GM19193 (cell line): ENCODE results near the gene CST4.
"Not testable (repeated sequence)": the region's sequence is repeated elsewhere in the genome, so short reads cannot be mapped to it uniquely, and the experiment has no call there.

Source experiments
- POLR2A ChIP-seq: IDR thresholded peaks from 4 replicates; pipeline ENCODE4 v1.6.1; 2011; ENCODE audit not compliant: insufficient read depth, insufficient read length; ENCODE audit errors: extremely low read depth

Gene CST4

GRCh38 chr20:23688684-23689398 is at the start of gene CST4:
CST4 (minus strand) TSS chr20:23689038; CDS start chr20:23688969, 69 bp downstream.
- TF ChIP-seq POLR2A = not testable (repeated sequence)

- no peak for TF ChIP-seq POLR2A
Observed at GRCh38 chr20:23727016-23727415, 38.2 kb upstream of the CST4 start.

- TF ChIP-seq POLR2A = no peak
Observed at GRCh38 chr20:23725102-23725501, 36.3 kb upstream of the CST4 start.

- no peak for TF ChIP-seq POLR2A
Observed at GRCh38 chr20:23721962-23722361, 33.1 kb upstream of the CST4 start.

GRCh38 chr20:23710771-23711170 is 21.9 kb upstream of the CST4 start:
- TF ChIP-seq POLR2A = no peak

- no peak for TF ChIP-seq POLR2A
Observed at GRCh38 chr20:23705895-23706294, 17.1 kb upstream of the CST4 start.

- no peak for TF ChIP-seq POLR2A
Observed at GRCh38 chr20:23702021-23702420, 13.2 kb upstream of the CST4 start.

- no peak for TF ChIP-seq POLR2A
Observed at GRCh38 chr20:23700931-23701330, 12.1 kb upstream of the CST4 start.

- no peak for TF ChIP-seq POLR2A
Observed at GRCh38 chr20:23697947-23698346, 9.1 kb upstream of the CST4 start.

- TF ChIP-seq POLR2A = no peak
Observed at GRCh38 chr20:23691675-23692074, 2.8 kb upstream of the CST4 start.

GRCh38 chr20:23690581-23690980 is 1.7 kb upstream of the CST4 start:
- TF ChIP-seq POLR2A = no peak

- no peak for TF ChIP-seq POLR2A
Observed at GRCh38 chr20:23689399-23689690, 507 bp upstream of the CST4 start.

GRCh38 chr20:23687986-23688385 is 852 bp downstream of the CST4 start:
- no peak for TF ChIP-seq POLR2A

- no peak for TF ChIP-seq POLR2A
Observed at GRCh38 chr20:23686046-23686750, 2.6 kb downstream of the CST4 start.

- no peak for TF ChIP-seq POLR2A
Observed at GRCh38 chr20:23684261-23684660, 4.6 kb downstream of the CST4 start.

GRCh38 chr20:23683807-23684206 is 5.0 kb downstream of the CST4 start:
- TF ChIP-seq POLR2A = no peak

GRCh38 chr20:23683281-23683680 is 5.6 kb downstream of the CST4 start:
- no peak for TF ChIP-seq POLR2A

- no peak for TF ChIP-seq POLR2A
Observed at GRCh38 chr20:23680146-23680545, 8.7 kb downstream of the CST4 start.
